Activated naive CD4-positive, alpha-beta T cell treated with anti-CD3 and anti-CD28 coated beads for 36 hours (primary cell): Measurements from ENCODE around the gene PNMA8A. TPM values are rescaled to one million over a fixed set of nuclear protein-coding genes. Genes with fewer than 3 reads are reported as not detected.
"Not testable (repeated sequence)": the region's sequence is repeated elsewhere in the genome, so short reads cannot be mapped to it uniquely, and the experiment has no call there.

Experiments
- CTCF ChIA-PET: fragments of 350-600 bp; sonication (Branson Sonifier 250); formaldehyde crosslinking; loops from one replicate; lab custom pipeline; 2021; ENCODE audit warnings: antibody characterized with exemption; lab: Charles Lee
- DNase-seq: peaks from one replicate; pipeline ENCODE4 v3.0.0-alpha.2; 2020
- H3K27ac Mint-ChIP-seq: one replicate; pipeline ENCODE4 v1.8.0; 2021; ENCODE audit warnings: mild to moderate bottlenecking, mixed read lengths
- H3K27me3 Mint-ChIP-seq: one replicate; pipeline ENCODE4 v1.8.0; 2021; ENCODE audit warnings: low read depth, mixed read lengths
- H3K36me3 Mint-ChIP-seq: one replicate; pipeline ENCODE4 v1.8.0; 2021; ENCODE audit warnings: low read depth, mixed read lengths
- H3K4me1 Mint-ChIP-seq: one replicate; pipeline ENCODE4 v1.8.0; 2021; ENCODE audit warnings: low read depth, mixed read lengths
- H3K4me3 Mint-ChIP-seq: one replicate; pipeline ENCODE4 v1.8.0; 2021; ENCODE audit warnings: mild to moderate bottlenecking, moderate library complexity, mixed read lengths
- H3K9me3 Mint-ChIP-seq: one replicate; pipeline ENCODE4 v1.8.0; 2021; ENCODE audit warnings: mixed read lengths
- intact Hi-C: fragments of 100-400 bp; cut with micrococcal nuclease; formaldehyde crosslinking; loops from one replicate; pipeline ENCODE4 v1.15.1; 2023
- total RNA-seq, 2 experiments: library from RNA; stranded (reverse); gene quantifications; one replicate each; pipeline ENCODE4 v1.2.3, GENCODE V29; 2021

The PNMA8A gene
- total RNA-seq, 2 experiments from 2014 or later: 1.1 to 1.5 TPM

GRCh38 chr19:46435009-46435408 lies 36.4 kb downstream of the PNMA8A start:
- no peak for DNase-seq
- H3K36me3 Mint-ChIP-seq: no peaks in the 10 kb centered on the region
- H3K27ac Mint-ChIP-seq: no peak overlapping the region

GRCh38 chr19:46433470-46433869 lies 37.9 kb downstream of the PNMA8A start:
- DNase-seq, H3K4me1 Mint-ChIP-seq, H3K27ac Mint-ChIP-seq, H3K4me3 Mint-ChIP-seq, H3K36me3 Mint-ChIP-seq, H3K9me3 Mint-ChIP-seq, intact Hi-C loops: not testable (repeated sequence)
- CTCF ChIA-PET: interaction anchor here (0.6 to 1.1 kb wide), 3 partner anchors 40 to 44 kb away, joined by 3 read pairs; no protein-coding TSS in a partner anchor
- peaks cover 46% of the 10 kb centered on the region for H3K27me3 Mint-ChIP-seq

More at GRCh38 chr19:46435009-46435408, 36.4 kb downstream of the PNMA8A start:
- Mint-ChIP-seq H3K4me1 (no peaks in the 10 kb centered on the region), H3K27me3 (peaks cover 32% of the 10 kb centered on the region), H3K4me3 (no peak overlapping the region), H3K9me3 (no peaks in the 10 kb centered on the region)
- CTCF ChIA-PET: no interaction called here
- intact Hi-C loops: no loop called here

GRCh38 chr19:46431824-46432223 lies 39.5 kb downstream of the PNMA8A start:
- peaks cover 19% of the 10 kb centered on the region for H3K4me1 Mint-ChIP-seq
- no peak overlapping the region for H3K4me3 Mint-ChIP-seq
- intact Hi-C loops: no loop called here
- peaks cover 2% of the 10 kb centered on the region for H3K36me3 Mint-ChIP-seq
- H3K27ac Mint-ChIP-seq: no peak overlapping the region
- no peaks in the 10 kb centered on the region for H3K9me3 Mint-ChIP-seq
- DNase-seq: no peak
- peaks cover 62% of the 10 kb centered on the region for H3K27me3 Mint-ChIP-seq
- CTCF ChIA-PET: interaction anchor here (0.6 kb wide), 2 partner anchors 13 to 51 kb away, joined by 3 to 4 read pairs; no protein-coding TSS in a partner anchor

- Mint-ChIP-seq H3K27ac (no peak overlapping the region), H3K4me3 (no peak overlapping the region), H3K4me1 (peaks cover 29% of the 10 kb centered on the region)
These were observed 41.4 kb downstream of the PNMA8A start for GRCh38 chr19:46429999-46430398.

GRCh38 chr19:46428239-46429135 lies 42.9 kb downstream of the PNMA8A start, which contains the start of gene PNMA8C:
Gene PNMA8C, minus strand, starts transcription at chr19:46428936. Its CDS starts 577 bp downstream, at chr19:46428359.
- Mint-ChIP-seq H3K9me3 (no peaks in the 10 kb centered on the region), H3K27me3 (peaks cover 69% of the 10 kb centered on the region), H3K4me1 (peaks cover 29% of the 10 kb centered on the region), H3K36me3 (peaks cover 2% of the 10 kb centered on the region), H3K27ac (no peak within 1 kb of the TSS), H3K4me3 (peak within 1 kb of the TSS; percentile 59)
- peak; percentile 63 for DNase-seq
- CTCF ChIA-PET: interaction anchor here (0.6 kb wide), 1 partner anchor 53 kb away, joined by 5 read pairs; no protein-coding TSS in a partner anchor
- intact Hi-C loops: no loop called here

More at GRCh38 chr19:46429999-46430398, 41.4 kb downstream of the PNMA8A start:
- CTCF ChIA-PET: no interaction called here
- no peaks in the 10 kb centered on the region for H3K9me3 Mint-ChIP-seq
- peaks cover 72% of the 10 kb centered on the region for H3K27me3 Mint-ChIP-seq
- intact Hi-C loops: no loop called here
- no peak for DNase-seq
- peaks cover 2% of the 10 kb centered on the region for H3K36me3 Mint-ChIP-seq

GRCh38 chr19:46427518-46428045 lies 43.8 kb downstream of the PNMA8A start:
- H3K9me3 Mint-ChIP-seq: no peaks in the 10 kb centered on the region
- intact Hi-C loops: no loop called here
- peaks cover 74% of the 10 kb centered on the region for H3K27me3 Mint-ChIP-seq
- no peak overlapping the region for H3K27ac Mint-ChIP-seq
- CTCF ChIA-PET: interaction anchor here (0.6 kb wide), 1 partner anchor 54 kb away, joined by 5 read pairs; no protein-coding TSS in a partner anchor
- peaks cover 29% of the 10 kb centered on the region for H3K4me1 Mint-ChIP-seq
- H3K4me3 Mint-ChIP-seq: peak overlapping the region; percentile 65
- peaks cover 2% of the 10 kb centered on the region for H3K36me3 Mint-ChIP-seq
- DNase-seq: no peak

GRCh38 chr19:46426506-46427162 lies 44.7 kb downstream of the PNMA8A start:
- H3K27ac Mint-ChIP-seq: no peak overlapping the region
- peak; percentile 55 for DNase-seq
- H3K27me3 Mint-ChIP-seq: peaks cover 73% of the 10 kb centered on the region
- H3K9me3 Mint-ChIP-seq: no peaks in the 10 kb centered on the region
- H3K36me3 Mint-ChIP-seq: peaks cover 2% of the 10 kb centered on the region
- intact Hi-C loops: no loop called here
- peak overlapping the region; percentile 65 for H3K4me3 Mint-ChIP-seq
- peaks cover 29% of the 10 kb centered on the region for H3K4me1 Mint-ChIP-seq
- CTCF ChIA-PET: interaction anchor here (0.5 kb wide), 1 partner anchor 163 kb away, joined by 3 read pairs; no protein-coding TSS in a partner anchor

- Mint-ChIP-seq H3K4me3 (peak overlapping the region; percentile 65), H3K36me3 (peaks cover 2% of the 10 kb centered on the region), H3K9me3 (no peaks in the 10 kb centered on the region), H3K27me3 (peaks cover 68% of the 10 kb centered on the region), H3K4me1 (peaks cover 29% of the 10 kb centered on the region), H3K27ac (no peak overlapping the region)
- no peak for DNase-seq
- intact Hi-C loops: no loop called here
- CTCF ChIA-PET: no interaction called here
These were observed 45.3 kb downstream of the PNMA8A start for GRCh38 chr19:46426035-46426505.

- intact Hi-C loops: no loop called here
- no peak overlapping the region for H3K27ac Mint-ChIP-seq
- peaks cover 51% of the 10 kb centered on the region for H3K27me3 Mint-ChIP-seq
- no peak overlapping the region for H3K4me3 Mint-ChIP-seq
- peaks cover 19% of the 10 kb centered on the region for H3K4me1 Mint-ChIP-seq
- H3K36me3 Mint-ChIP-seq: no peaks in the 10 kb centered on the region
- DNase-seq: no peak
- CTCF ChIA-PET: interaction anchor here (0.8 kb wide), 1 partner anchor 116 kb away, joined by 6 read pairs; no protein-coding TSS in a partner anchor
- H3K9me3 Mint-ChIP-seq: no peaks in the 10 kb centered on the region
These were observed 48.2 kb downstream of the PNMA8A start for GRCh38 chr19:46423188-46423587.

- Mint-ChIP-seq H3K27ac (no peak overlapping the region), H3K27me3 (peaks cover 42% of the 10 kb centered on the region), H3K36me3 (no peaks in the 10 kb centered on the region), H3K9me3 (no peaks in the 10 kb centered on the region), H3K4me3 (no peak overlapping the region), H3K4me1 (peaks cover 15% of the 10 kb centered on the region)
- DNase-seq: no peak
- CTCF ChIA-PET: interaction anchor here (0.7 kb wide), 1 partner anchor 26 kb away, joined by 5 read pairs; no protein-coding TSS in a partner anchor
- intact Hi-C loops: no loop called here
These were observed 49.0 kb downstream of the PNMA8A start for GRCh38 chr19:46422344-46422743.

GRCh38 chr19:46420056-46420455 lies 51.3 kb downstream of the PNMA8A start:
- Mint-ChIP-seq H3K4me3 (no peak overlapping the region), H3K36me3 (no peaks in the 10 kb centered on the region), H3K9me3 (no peaks in the 10 kb centered on the region), H3K4me1 (no peaks in the 10 kb centered on the region), H3K27ac (no peak overlapping the region), H3K27me3 (peaks cover 39% of the 10 kb centered on the region)
- CTCF ChIA-PET: no interaction called here
- intact Hi-C loops: no loop called here
- no peak for DNase-seq
